PC-9 (cell line): ENCODE data around the gene NINJ2.

ENCODE experiments used
- CTCF ChIP-seq: fragments of 200-600 bp; sonication (generic); conservative IDR thresholded peaks from 2 replicates; pipeline ENCODE4 v1.6.1; 2017; ENCODE audit warnings: mixed run types, antibody characterized with exemption, mild to moderate bottlenecking, moderate library complexity
- EZH2 ChIP-seq: fragments of 200-600 bp; sonication (generic); IDR thresholded peaks from 2 replicates; pipeline ENCODE4 v1.8.0; 2017; ENCODE audit warnings: antibody characterized with exemption, low read depth

GRCh38 chr12:693934-694533 is 30.8 kb upstream of the NINJ2 start:
- no peak for TF ChIP-seq CTCF
- no peak for TF ChIP-seq EZH2
